GM21367 (cell line): Measurements from ENCODE around the gene NACA2.
"Not testable (repeated sequence)": the region's sequence is repeated elsewhere in the genome, so short reads cannot be mapped to it uniquely, and the experiment has no call there.

ENCODE experiments used
- ATAC-seq: cut with Tn5 transposase; IDR thresholded peaks from one replicate; pipeline ENCODE4 v1.9.1; 2021; ENCODE audit not compliant: unreplicated experiment

NACA2 gene

GRCh38 chr17:61579347-61579746 lies 11.7 kb downstream of the NACA2 start:
- ATAC-seq: no peak

- no peak for ATAC-seq
Observed at GRCh38 chr17:61578645-61579044, 12.4 kb downstream of the NACA2 start.

- no peak for ATAC-seq
Observed at GRCh38 chr17:61575983-61576382, 15.0 kb downstream of the NACA2 start.

DNA sequence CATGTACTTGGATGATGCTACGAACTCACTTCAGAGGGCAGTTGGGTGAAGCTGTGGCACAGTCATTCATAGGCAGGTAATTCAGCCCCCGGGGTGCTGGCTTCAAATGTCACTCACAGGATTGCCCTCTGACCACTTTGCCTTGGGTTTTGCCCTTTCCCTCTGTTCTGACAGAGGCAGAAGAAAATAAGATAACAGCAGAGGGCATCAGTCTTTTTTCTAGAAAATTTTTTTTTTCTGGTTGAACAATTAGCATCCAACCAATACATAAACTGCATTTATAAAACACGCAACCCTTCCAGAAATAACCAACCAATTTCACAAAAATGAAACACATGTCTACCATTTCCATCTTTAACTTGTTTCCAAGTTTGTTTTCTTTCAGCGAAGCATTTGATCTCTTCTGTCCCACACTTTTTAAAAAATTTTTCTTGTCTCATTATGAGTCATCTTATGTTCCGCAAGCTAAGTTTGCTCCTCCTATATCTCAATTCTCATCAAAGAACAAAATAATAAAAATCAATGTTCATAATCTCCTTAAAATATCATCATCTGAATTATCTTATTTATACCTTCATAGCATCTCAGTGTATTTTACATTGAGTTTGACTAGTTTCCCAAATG lies 15.6 kb downstream of the NACA2 start:
- ATAC-seq: no peak

DNA sequence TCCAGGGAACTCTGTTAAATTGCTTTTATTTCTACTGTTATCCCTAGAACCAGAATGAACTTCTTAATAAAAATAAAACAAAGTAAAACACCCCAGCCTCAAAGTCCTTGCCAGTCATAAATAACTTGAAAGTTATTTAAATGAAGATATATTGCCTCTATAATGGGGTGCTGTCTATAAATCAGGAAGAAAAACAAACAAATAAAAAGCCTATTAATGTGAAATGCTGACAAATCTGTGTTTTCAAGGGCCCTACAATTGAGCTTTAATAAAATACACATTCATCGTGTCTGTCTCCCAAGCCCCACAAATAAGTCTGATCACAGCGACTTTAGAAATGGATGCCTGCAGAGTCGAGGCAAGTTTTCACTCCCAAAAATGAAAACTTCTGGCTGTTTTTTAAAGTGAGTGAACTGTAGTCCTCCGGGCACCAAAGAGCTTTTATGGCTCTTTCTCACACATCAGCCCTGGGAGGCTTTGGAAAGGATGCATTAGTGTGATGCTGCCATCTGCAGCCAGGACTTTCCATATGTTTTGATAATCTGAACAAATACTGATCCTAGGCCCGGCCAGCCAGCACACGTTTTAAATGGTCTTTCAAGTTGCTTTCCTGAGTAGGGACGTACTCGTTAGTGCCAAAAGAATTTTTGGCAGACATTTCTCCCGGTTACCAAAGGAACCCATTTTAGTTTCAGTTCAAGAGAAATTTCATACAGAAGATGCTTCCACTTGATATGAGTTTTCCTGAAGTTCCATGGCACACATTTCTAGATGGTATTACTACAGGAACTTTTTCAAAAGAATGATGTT lies 16.3 kb downstream of the NACA2 start:
- no peak for ATAC-seq

DNA sequence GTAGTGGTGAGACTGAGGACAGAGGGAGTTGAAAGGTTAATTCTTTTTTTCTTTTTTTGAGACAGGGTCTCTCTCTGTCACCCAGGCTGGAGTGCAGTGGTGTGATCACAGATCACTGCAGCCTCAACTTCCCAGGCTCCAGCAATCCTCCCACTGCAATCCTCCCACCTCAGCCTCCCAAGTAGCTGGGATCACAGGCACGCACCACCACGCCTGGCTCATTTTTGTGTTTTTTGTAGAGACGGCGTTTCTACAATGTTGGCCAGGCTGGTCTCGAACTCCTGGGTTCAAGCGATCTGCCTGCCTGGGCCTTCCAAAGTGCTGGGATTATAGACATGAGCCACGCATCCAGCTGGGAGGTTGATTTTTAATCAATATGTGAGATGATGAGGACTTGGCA lies 18.5 kb downstream of the NACA2 start:
- not testable (repeated sequence) for ATAC-seq

DNA sequence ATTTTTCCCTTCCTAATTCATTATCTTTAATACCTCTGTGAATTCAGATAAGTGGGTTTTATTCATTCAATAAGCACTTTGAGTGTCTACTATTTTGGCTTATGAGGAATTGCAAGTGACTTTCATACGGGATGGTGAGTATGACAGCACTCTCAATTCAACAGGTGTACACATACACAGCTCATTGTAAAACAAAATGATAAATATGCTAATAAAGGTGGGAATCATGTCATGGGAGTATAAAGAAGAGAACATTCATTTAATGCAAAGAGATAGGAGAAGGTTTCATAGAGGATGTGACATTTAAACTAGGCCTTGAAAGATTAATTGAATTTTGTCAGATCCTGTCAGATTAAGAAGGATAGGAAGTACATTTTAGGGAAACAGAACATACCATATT lies 19.4 kb downstream of the NACA2 start:
- ATAC-seq: no peak

GRCh38 chr17:61570118-61570517 lies 20.9 kb downstream of the NACA2 start:
- ATAC-seq: no peak

DNA sequence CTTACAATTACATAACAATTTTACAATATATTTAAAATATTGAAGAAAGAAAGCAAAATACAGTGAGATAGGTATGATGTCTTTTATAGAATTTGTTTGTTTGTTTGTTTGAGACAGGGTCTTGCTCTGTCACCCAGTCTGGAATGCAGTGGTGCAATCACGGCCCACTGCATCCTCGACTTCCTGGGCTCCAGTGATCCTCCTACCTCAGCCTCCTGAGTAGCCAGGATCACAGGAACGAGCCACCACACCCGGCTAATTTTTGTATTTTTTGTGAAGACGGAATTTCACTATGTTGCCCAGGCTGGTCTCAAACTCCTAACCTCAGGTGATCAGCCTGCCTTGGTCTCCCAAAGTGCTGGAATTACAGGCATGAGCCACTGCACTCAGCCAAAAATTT lies 21.5 kb downstream of the NACA2 start:
- ATAC-seq: not testable (repeated sequence)

GRCh38 chr17:61568219-61569072 lies 22.6 kb downstream of the NACA2 start:
- no peak for ATAC-seq

DNA sequence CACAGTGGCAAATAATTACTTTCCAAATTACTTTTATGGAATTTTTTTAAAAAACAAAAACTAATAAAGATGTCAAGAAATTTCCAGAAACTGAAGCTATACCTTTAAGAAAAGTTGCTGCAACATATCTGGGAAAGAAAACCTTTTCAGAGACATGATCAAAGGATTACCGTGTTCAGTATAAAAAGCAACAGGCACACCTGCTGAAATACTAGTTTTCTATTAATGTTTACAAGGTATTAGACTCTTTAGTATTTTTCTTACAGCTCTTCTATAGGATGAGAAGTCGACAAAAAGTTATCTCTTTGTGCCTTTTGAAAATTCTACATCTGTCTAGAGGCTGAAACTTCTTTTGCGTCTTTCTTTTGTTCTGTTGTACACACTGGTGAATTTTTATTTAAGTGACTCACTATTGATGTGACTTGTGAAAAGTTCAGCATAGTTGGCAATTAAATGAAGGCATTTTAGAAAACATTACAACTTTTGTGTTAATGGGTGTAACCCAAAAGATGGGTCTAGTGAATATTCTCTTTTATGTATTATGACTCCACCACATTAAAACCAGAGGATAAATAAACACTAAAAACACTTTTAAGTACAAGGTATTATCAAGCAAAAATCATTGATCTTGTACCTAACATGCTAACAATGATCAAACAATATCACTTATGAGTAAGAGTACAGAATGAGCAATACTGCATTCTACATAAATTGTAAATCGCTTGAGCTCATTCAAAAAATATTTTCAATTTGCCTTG lies 23.8 kb downstream of the NACA2 start:
- ATAC-seq: no peak

DNA sequence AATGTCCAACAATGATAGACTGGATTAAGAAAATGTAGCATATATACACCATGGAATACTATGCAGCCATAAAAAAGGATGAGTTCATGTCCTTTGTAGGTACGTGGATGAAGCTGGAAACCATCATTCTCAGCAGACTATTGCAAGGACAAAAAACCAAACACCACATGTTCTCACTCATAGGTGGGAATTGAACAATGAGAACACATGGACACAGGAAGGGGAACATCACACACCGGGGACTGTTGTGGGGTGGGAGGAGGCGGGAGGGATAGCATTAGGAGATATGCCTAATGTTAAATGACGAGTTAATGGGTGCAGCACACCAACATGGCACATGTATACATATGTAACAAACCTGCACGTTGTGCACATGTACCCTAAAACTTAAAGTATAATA lies 24.6 kb downstream of the NACA2 start:
- ATAC-seq: not testable (repeated sequence)

- ATAC-seq: not testable (repeated sequence)
Observed at GRCh38 chr17:61565850-61566249, 25.2 kb downstream of the NACA2 start.

DNA sequence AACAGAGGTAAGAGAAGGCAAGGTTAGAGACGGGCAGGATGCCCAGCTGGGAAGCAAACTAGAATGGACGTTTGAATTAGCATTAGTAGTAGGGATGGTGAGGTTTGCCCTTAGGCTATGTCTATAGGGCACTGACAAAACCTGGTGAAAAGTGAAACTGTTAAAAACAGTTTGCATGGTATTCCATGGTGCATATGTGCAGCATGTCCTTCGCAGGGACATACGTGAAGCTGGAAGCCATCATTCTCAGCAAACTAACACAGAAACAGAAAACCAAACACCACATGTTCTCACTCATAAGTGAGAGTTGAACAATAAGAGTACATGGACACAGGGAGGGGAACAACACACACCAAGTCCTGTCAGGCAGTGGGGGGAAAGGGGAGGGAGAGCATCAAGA lies 25.8 kb downstream of the NACA2 start:
- no peak for ATAC-seq

DNA sequence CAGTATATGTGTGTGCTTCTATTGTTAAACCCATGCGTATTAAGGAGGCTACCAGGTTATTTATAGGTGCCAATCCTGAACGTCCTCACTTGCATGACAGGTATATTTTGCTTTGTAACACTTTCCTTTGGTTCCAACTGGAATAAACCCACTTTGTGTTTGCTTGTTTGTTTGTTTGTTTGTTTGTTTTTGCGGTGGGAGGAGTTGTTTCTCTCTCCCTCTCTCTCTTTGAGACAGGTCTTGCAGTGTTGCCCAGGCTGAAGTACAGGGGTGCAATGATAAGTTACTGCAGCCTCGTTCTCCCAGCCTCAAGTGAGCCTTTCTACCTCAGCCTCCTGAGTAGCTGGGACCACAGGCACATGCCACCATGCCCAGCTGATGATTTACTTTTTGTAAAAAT lies 28.7 kb downstream of the NACA2 start:
- ATAC-seq: no peak

- no peak for ATAC-seq
Observed at GRCh38 chr17:61561354-61561753, 29.7 kb downstream of the NACA2 start.

DNA sequence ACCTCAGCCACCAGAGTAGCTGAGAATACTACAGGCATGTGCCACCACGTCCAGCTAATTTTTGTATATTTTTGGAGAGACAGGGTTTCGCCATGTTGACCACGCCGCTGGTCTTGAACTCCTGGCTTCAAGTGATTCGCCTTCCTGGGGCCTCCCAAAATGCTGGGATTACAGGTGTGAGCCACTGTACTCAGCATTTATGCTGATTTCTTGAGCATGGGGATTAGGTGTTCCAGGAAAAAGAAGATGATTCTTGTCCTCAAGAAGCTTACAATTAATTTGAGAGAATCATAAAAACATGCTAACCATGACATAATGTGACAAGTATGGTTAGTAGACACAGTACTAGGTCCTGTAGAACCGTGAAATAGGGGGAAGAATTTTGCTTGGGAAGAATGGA lies 30.9 kb downstream of the NACA2 start:
- ATAC-seq: no peak

DNA sequence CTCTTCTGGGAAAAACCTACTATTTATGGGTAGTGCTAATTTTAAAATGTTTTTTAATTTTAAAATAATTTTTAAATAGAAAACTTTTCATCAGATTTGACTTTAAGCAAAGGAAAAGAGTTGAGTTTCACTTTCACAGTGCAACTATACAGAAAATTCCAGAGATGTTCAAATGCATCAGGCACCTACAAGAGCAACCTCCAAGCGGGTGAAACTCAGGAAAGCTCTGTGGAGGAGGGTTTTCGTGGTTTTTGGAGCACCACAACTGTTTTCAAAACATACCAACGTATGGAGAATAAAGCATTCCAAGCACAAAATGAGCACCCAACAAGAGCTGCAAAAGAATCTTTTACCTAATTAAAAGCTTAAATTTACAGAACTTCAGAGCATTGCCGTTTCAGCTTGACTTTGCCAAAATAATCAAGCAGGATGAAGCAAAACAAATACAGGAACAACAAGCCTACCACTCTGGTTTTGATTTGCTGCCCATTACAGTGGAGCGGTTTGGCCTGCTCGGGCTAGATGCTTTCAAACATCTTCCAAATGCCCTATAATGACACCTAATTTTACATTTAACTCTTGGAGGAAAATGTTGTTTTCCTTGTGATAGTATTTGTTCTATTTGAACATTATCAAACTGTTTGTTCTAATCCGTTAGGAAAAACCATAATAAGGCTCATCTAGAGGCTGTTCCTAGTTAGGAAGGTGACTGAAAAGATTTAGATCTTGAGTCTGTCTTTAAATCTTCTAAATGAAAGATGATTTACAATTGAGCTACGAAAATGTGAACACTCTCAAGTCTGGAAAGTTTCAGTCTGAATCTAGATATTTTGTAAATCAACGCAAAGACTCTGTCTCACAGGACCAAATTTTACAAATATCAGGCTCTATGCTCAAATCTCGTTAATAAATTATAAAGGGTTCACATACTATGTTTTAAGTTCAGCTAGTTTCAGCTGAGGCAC lies 34.5 kb downstream of the NACA2 start:
- ATAC-seq: no peak

GRCh38 chr17:61555127-61555566 lies 35.9 kb downstream of the NACA2 start:
- ATAC-seq: no peak

GRCh38 chr17:61554209-61554608 lies 36.8 kb downstream of the NACA2 start:
- ATAC-seq: no peak
